ENCODE results near the gene TMEM190.

DNA sequence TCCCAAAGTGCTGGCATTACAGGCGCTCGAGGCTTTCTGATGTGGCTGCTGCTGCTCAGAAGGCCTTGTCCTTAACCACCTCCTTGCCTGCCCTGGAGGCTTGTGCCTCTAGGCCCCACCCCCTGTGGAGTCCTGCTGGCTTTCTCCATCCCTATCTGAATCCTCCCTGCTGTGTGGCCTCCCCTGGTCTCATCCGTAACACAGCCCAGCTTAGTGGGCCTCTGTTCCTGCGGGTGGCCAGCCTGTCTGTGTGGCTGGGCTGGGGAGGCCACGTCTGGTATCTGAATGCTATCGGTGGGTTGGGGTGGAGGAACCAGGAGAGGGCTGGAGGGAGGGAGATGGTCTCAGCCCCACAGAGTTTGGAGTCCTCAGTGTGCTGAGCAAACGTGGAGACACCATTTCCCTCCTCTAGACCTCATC is 13.8 kb downstream of the TMEM190 start:
- TF ChIP-seq POLR2A (IDR thresholded peaks at IDR 0.05) = no peak
- TF ChIP-seq, protein P1, sequence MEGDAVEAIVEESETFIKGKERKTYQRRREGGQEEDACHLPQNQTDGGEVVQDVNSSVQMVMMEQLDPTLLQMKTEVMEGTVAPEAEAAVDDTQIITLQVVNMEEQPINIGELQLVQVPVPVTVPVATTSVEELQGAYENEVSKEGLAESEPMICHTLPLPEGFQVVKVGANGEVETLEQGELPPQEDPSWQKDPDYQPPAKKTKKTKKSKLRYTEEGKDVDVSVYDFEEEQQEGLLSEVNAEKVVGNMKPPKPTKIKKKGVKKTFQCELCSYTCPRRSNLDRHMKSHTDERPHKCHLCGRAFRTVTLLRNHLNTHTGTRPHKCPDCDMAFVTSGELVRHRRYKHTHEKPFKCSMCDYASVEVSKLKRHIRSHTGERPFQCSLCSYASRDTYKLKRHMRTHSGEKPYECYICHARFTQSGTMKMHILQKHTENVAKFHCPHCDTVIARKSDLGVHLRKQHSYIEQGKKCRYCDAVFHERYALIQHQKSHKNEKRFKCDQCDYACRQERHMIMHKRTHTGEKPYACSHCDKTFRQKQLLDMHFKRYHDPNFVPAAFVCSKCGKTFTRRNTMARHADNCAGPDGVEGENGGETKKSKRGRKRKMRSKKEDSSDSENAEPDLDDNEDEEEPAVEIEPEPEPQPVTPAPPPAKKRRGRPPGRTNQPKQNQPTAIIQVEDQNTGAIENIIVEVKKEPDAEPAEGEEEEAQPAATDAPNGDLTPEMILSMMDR (IDR thresholded peaks at IDR 0.05) = no peak
